Stimulated activated CD4-positive, alpha-beta T cell treated with anti-CD3 and anti-CD28 coated beads, Interleukin-4, amount 100 ng/mL, for 1 hour (primary cell): ENCODE results near the gene ALCAM.
"Not testable (repeated sequence)": the region's sequence is repeated elsewhere in the genome, so short reads cannot be mapped to it uniquely, and the experiment has no call there.

ENCODE experiments used
- DNase-seq: peaks from one replicate; pipeline ENCODE4 v3.0.0-alpha.2; 2020

Gene ALCAM

DNA sequence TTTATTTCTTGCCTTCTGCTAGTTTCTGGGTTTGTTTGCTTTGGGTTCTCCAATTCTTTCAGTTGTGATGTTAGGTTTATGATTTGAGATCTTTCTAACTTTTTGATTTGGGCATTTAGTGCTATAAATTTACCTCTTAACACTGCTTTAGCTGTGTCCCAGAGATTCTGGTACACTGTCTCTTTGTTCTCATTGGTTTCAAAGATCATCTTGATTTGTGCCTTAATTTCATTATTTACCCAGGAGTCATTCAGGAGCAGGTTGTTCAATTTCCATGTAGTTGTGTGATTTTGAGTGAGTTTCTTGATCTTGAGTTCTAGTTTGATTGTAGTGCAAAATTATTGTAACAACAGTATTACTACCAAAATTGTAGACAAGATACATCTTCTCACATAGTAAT is 25.9 kb downstream of the ALCAM start:
- DNase-seq: not testable (repeated sequence)

DNA sequence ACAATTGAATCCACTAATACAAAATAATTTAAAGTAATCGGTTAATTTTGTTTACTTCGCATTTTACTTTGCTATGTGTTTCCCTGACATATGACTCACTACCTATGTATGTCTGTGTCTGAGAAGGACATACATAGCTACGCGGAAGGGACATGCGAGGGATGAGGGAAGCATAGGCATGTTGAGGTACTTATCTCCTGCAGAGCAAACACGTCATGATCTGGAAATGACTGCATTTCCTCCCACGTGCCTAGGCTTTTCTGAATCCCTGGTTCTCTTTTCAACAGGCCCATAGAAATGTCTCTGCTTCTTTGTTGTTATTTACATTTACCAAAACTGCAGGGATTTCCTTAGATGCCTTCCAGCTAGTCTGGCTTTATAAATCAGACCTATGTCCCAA is 27.5 kb downstream of the ALCAM start:
- DNase-seq: no peak

DNA sequence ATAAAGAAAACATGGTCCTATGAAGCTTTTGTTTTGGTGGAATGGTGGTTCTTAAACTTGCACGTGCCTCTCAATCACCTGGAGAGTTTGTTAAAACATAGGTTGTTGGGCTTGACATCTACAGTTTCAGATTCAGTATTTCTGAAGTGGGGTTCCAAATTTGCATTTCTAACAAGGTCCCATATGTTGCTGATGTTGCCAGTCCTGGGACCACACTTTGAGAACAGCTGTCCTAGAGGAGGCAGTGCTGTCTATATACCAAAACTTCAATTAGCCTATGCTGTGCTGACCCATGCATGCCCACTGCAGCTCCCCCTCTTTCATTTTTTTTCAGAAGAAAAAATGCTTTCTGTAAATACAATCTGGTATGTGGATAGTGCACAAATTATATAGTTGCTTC is 31.3 kb downstream of the ALCAM start:
- DNase-seq: no peak

DNA sequence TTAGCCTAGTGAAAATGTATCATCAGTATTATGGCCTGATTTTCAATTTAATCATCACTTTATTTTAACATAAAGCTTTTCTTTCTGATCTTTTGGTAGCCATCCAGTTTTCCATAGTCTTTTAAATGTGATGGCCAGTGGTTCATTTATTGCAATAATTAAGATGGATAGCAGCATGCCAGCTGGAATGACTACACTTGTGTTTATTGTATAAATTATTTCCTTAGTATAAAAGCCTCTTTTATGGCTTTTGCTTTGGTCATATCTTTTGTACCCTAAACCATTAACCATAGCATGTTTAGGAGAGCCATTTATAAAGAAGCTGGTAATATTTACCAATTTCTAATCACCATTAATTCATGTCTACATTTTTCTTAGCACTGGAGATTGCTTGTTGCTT is 31.7 kb downstream of the ALCAM start:
- DNase-seq: no peak

DNA sequence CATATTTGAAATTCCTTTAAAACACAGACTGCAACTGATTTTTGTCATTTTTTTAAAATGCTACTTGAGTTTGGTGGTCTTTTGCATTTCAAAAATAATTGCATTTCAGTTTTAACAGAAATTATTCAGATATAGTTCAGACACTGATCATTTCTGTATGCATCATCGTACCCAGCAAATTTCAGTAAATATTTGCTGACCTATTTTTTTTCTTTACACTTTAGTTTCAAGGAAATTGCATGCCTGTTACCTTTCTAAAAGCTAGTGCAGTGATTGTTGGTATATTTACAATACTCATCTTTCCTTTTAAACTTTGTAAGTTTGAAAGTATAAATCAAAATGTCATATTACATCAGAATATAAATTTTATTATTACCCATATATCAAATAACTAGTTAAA is 32.4 kb downstream of the ALCAM start:
- no peak for DNase-seq

DNA sequence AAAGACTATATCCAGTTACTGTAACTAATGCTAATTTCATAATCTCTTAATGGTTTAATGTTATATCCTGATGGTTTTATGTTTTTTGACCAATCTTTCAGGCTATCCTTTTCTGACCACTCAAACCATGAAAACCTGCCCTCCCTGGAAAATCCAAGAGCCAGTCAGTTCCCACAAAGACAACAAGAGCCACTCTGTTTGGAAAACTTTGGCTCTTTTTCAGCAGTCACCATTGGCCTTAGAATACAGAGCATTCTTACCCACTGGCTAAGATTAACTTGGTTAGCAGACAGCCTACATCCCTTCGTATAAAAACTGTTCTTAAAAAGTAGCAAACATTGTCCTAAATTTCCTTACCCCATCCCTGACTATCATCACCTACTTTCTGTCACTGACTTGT is 32.9 kb downstream of the ALCAM start:
- DNase-seq: no peak

DNA sequence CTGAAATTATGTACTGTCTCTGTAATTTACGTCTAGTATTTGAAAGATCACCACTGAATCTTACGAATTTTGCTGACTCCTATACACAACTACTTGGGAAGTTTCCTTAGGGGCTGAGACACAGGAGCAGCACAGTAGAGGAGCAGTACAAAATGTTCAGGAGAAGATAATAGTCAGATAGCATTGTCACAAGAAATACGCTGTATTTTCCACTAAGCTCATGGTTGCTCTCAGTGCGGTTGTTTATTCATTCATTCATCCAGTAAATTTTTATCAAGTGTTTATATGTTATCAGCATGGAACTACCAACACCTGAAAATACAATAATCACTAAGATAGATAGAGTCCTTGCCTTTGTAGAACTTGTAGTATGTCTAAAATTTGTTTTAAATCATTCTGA is 34.5 kb downstream of the ALCAM start:
- DNase-seq: no peak

DNA sequence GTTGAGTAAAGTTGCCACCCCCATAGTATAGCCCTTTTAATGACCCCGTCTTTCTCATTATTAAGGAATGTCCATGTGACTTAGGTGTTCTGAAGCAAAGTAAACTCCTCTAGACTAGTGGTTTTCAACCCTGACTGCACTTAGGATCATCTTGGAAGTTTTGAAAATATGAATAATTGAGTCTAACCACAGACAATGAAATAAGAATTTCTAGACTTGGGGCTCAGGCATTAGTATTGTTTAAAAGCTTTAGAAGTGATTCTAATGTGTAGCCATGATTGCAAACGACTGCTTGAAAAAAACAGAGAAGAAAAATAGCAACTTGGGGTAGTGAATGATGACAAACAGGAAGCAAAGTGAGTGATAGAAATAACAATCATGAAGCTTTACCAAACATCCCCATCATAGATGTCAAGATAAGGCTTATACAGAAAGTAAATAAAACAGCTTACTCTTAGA is 35.0 kb downstream of the ALCAM start:
- no peak for DNase-seq

DNA sequence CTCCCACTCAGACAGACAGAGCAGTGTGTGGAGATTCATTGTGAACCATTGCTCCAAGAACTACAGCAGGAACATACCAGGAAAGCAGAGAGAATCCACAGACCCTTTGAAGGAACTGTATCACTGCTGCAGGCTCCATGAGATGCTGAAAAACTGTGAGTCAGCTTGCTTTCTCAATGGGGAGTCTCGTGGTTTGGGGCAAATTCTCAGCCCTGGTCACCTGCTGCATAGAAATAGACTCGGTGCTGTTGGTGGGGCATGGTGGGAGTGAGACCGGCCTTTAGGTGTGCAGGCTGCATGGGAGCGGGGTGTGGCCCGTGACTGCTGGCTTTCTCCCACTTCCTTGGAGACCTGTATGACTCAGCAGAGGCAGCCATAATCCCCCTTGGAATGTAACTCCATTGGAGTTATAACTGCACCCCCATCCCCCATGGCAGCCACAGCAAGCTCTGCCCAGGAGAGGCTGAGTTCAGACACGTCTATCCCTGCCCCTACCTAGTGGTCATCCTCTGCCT is 35.6 kb downstream of the ALCAM start:
- no peak for DNase-seq

DNA sequence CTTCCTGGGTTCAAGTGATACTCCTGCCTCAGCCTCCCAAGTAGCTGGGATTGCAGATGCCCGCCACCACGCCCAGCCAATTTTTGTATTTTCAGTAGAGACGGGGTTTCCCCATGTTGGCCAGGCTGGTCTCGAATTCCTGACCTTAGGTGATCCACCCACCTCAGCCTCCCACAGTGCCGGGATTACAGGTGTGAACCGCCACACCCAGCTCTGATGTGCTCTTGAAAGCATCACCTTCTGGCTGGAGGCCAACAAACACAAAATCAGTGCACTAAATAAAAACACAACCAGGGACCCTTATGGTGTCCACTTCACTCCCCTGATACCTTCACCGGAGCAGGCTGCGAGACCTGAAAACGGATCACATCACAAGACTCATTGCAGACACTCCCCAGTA is 36.3 kb downstream of the ALCAM start:
- DNase-seq: not testable (repeated sequence)

DNA sequence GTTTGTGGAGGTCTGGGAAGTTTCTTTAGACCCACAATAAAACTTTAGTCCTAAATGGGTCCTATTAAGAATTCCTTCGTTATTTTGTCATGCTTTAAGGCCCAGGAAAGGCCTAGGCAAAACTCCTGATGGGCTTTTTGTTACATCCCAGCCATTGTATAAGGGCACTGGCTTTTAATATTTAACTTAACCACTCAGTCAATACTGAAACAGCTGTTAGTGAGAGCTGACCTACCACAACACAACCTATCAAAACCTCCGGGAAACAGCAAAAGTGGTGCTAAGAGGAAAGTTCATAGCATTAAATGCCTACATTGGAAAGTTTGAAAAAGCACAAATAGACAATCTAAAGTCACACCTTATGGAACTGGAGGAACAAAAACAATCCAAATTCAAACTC is 39.6 kb downstream of the ALCAM start:
- no peak for DNase-seq

DNA sequence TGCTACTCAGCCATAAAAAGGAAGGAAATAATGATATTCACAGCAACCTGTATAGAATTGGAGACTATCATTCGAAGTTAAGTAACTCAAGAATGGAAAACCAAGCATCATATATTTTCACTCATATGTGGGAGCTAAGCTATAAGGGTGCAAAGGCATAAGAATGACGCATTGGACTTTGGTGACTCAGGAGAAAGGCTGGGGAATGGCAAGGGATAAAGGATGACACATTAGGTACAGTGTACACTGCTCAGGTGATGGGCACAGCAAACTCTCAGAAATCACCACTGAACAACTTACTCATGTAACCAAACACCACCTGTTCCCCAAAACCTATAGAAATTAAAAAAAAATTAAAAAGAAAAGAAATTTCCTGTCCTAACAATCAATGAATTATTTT is 42.7 kb downstream of the ALCAM start:
- DNase-seq: no peak

DNA sequence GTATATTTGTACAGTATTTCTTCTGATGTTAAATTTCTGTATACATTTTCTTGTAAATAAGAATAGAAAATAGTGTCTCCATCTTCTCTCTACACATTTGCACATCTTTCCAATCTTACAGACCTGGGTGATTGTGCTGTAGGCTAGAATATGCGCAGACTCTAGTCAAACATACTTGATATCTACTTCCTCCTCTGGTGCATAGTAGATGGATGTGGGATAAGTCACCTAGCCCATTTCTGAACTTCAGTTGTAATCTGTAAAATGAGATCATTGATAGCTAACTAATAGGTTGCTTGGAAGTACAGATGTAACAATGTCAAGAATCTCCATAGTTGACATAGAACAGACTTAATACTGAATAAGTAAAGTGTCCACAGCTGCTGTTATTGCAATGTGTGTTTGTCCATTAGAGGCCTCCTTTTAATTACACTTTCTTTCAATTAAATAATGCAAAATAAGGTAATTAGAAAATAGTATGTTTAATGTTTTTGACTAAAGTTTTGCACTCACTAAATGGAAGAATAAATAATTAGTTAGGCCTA is 46.7 kb downstream of the ALCAM start:
- DNase-seq: no peak

DNA sequence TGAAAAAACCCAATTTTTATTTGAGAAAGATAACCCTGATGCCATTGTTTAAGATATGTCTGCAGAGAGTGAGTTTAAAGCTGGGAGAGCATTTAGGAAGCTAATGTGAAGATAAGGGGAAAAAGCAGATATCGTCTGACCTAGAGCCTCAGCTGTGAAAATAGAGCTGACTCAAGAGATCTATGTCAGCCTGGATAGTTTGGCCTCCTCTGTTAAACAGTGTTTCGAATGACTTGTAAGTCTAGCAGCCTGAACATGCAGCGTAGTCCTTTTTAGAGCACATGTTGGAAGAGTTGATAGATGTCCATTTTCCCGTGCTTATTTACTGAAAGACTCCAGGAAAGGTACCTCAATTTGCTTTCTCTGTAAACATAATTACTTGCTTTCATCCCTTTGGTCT is 48.1 kb downstream of the ALCAM start:
- no peak for DNase-seq

DNA sequence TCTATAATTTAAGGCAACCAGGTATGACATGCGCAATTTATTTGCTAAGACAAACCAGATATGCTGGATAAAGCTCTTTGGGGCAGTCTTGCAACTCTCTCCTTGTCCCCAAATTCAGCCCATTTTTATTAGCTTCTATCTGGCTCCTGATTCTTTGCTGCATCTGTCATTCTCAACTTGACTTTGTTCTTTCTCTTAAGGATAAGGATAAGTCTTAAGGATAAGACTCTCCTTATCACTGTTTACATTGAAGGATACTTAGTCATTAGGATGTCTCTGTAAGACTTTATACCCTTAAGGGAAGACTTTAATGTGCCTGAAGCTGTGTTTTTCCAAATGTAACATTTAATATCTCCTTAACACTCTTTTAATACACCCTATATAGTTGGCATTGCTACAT is 49.2 kb downstream of the ALCAM start:
- no peak for DNase-seq

DNA sequence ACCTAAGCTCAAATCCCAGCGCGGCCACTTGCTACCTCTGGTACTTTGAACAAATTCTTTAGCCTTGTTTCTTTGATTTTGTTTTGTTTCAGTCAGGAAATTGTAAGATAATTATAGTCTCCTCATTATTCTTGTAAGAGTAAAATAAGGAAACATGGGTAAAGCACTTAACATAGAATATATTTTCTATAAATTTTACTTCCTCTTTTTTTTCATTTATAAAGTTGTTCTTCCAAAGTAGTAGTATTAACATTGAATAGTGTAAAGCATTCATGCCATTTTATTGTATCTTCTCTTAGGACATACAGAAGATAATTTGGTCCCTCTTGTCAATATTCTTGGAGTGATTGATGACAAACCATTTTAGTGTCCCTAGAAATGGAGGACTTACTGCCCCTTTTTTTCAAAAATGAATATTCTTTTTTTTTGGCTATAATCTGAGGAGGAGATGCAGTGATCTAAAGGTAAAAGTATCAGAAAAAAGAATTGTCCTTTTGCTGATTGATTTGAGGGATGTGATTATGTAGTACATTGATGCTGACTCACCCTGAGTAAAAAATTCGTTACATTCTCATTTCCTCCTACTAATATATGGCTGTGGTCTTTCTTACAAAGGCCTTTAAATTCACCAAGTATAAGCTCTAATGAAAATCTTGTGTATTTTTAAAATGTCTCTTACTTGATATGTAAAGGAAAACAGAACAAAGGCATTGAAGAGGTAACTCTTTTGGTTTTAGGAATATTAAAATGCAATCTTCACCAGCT is 51.0 kb downstream of the ALCAM start:
- no peak for DNase-seq

DNA sequence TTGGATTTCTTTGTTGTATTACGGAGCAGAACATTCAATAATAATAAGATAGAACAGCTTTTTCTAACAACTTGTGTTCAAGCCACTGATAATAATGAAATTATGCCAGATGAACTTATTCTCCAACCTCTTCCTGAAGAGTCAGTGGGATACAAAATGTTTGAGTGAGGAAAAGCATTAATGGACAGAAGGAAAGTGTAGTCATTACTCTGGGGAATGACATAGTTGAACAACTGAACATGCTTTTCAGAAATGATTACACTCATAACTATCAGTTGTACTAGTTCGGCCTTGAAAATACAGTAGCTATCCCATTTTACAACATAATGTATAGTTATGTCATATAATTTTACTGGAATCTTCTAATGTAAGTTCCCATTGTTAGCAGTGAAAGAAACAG is 55.9 kb downstream of the ALCAM start:
- no peak for DNase-seq

DNA sequence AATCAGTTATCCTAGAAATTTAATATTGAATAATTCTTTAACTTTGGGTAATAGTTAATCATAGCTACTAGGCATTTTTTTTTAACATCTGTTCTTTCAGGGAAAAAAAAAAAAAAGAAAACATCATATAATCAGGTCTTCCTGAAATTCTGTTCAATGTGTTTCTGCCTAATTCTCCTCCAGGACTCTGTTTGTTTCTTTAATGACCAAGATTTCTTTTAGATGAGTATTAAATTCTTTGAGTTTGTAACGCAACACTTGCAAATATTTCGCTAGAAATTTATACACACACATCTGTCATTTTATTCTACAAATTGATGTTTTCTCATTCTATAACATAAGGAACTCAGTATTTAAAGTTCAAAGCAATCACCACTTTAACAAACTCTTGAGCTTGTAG is 56.7 kb downstream of the ALCAM start:
- no peak for DNase-seq

DNA sequence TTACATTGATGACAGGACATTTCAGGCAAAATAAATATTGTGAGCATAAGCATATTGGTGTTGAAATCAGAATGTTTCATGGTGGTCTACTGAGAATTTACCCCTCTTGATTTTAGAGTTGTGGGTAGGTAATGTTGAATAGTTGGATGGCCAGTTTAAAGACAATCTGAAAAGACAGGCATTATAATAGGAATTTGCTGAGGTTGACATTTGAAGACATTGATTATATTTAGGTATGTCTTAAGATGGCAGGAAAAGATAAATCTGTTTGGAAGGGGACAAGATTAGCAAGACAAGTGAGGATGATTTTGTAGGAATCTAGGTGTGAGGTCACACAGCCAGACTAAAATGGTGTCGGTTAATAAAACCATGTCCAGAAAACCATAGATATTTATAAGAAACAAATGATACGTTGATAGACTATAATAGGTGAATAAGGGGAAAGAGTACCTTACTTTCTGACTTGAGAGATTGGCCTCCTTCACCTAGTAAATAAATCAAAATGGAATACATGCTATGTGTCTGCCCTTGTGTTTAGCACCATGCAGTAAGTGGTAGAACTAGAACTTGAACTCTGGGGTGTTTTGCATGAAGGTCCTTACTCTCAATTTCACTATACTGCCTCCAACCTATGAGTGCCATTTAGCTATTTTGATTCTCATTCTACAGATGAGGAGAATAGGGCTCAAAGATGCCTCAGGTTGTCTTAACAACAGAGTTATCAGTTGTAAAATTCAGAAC is 57.9 kb downstream of the ALCAM start:
- no peak for DNase-seq

DNA sequence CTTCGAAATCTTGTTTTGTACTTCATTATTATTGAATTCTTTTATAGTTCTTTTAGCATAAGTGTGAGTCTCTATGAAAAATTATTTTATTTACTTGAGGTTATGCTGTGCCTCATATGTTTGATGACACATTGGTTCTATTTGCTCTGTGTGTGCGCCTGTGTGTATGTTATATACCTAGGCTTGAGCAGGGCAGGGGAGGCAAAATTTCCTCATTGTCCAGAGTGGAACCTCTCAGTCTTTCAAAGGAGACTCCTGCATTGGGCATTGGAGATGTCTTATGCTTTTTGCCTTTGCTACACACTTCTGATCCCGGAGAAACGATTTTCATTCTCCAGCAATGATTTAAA is 58.4 kb downstream of the ALCAM start:
- DNase-seq: no peak

DNA sequence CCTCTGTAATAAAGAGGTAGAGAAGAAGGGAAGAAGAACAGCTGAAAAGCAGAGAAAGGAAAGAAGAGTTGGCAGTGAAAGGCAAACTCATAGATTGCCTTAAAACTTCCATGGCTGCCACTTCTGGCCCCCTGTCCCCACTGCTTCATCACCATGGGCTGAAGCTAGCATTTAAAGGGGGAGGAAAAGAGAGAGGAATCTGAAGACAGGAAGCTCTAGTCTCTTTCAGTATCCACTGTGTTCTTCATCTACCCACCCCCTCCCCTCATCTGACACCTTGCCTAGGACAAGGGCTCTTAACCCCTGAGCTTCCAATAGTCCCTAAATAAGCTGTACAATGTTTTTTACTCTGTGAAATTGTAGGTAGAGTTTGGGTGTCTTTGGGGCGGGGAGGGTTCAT is 60.6 kb downstream of the ALCAM start:
- no peak for DNase-seq

DNA sequence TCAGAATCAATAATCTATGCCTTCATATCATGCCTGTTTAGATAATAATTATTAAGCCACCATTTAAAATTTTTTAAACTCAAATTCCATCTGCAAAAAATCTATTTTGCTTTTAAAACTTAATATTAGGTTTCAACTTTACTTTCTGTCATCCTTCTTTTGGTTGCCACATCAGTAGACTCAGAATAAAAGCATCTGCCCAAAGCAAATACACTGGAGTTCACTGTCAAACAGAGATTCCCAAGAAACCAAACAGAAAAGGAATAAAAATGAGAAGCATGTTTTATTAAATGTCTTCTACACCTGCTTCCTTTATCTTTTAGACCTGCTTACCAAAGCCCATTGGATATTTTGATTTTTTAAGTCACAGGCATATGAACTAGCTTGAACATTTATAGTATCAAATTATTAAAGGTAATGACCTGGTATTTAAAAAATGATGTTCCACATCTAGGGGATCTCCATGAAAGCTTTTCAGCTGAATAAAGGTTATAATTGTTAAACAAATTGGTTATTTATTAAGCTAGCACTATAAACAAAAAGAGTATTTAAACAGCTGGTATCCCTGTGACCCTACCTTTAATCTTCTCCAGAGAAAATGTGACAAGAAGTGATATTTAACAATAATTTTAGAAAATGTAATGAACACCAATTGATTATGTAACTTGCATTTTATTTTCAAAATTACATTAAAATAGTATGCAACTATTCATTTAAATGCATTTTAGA is 62.5 kb downstream of the ALCAM start:
- no peak for DNase-seq

DNA sequence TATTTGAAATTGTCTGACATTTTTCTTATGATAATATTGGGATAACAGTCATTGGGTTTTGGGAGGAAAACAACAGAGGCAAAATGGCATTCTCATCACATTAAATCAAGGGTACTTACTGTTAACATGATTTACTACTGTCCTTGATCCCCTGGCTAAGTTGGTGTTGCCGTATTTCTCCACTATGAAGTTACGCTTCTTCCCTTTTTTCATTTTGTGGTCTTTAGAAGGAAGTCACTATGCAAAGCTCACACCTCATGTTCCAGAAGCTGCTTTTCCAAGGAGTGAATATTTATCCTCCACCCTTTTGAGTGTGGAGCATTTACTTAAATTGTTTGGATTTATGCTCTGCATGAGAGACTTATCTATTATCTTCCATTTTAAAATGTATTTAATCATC is 63.7 kb downstream of the ALCAM start:
- DNase-seq: no peak

DNA sequence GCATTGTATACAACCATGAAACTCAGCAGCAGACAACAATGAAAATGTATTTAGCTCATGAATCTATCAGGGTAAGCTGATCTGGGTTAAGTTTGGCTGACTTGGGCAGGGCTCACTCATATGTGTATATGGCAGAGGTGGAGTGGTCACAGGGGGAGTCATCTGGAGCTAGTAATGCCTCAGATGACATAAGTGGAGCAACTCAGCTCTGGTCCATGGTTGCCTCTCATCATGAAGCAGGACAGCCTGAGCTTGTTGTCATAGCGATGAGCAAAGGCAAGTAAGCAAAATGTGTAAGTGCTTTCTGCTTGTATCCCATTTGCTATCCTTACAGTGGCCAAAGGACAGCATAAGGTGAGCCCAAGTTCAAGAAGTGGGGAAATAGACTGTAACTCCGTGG is 64.5 kb downstream of the ALCAM start:
- DNase-seq: no peak
